Left cardiac atrium (tissue), 4 donors: ENCODE measurements around the gene HEMK1. TPM values are rescaled to one million over a fixed set of nuclear protein-coding genes. Genes with fewer than 3 reads are reported as not detected.

Source experiments
- ATAC-seq, 2 donors: fragments of 200-7000 bp; cut with Tn5 transposase; one replicate each; pipeline ENCODE4 v1.9.1; 2020; ENCODE audit warnings: mild to moderate bottlenecking in 2 of 2, moderate library complexity in 2 of 2
- DNase-seq: peaks from one replicate; pipeline ENCODE4 v3.0.0-alpha.2; 2020
- intact Hi-C, 2 donors: fragments of 100-400 bp; cut with DNase I; formaldehyde crosslinking; loops; one replicate each; pipeline versions ENCODE4 v1.14.1 to v1.15.1; 2022 to 2023
- long read RNA-seq: library from polyadenylated mRNA; unstranded; transcript quantifications from one replicate; pipeline ENCODE4 v2.0.0, GENCODE V29; 2021
- total RNA-seq, 2 donors: library from RNA; stranded (reverse); fragmentation: NEBNext Ultra II Directional; extraction: Animal tissue kit (Norgen Biotek cat#: 25700); gene quantifications; one replicate each; pipeline ENCODE4 v1.2.1, GENCODE V29; 2021
- donor health status: DM: no; HTN: yes; CAD: no.
- donor health status: DM: no; HTN: yes; CAD: no; lungs with severe emphysema.
- donor health status: DM: yes; HTN: yes; CAD: no.
- donor health status: Dilated cardiomyopathy.

Gene HEMK1
- total RNA-seq, result 10 to 100 TPM; 11.8 to 19.7 TPM
- long read RNA-seq, full-length matches to known transcripts, result 9 of 18 reads
- long read RNA-seq, partial matches to known transcripts, result 2 of 18 reads
- long read RNA-seq, other reads (novel, unspliced or antisense), result 7 of 18 reads

GRCh38 chr3:50568947-50569749, at the start of gene HEMK1:
TSS of gene HEMK1 (plus strand) at chr3:50569522. CDS start at chr3:50571105, 1,583 bp downstream.
- intact Hi-C loops, result no loop called here
- ATAC-seq (peak; percentile 89 to 90), DNase-seq (peak; percentile 99)

DNA sequence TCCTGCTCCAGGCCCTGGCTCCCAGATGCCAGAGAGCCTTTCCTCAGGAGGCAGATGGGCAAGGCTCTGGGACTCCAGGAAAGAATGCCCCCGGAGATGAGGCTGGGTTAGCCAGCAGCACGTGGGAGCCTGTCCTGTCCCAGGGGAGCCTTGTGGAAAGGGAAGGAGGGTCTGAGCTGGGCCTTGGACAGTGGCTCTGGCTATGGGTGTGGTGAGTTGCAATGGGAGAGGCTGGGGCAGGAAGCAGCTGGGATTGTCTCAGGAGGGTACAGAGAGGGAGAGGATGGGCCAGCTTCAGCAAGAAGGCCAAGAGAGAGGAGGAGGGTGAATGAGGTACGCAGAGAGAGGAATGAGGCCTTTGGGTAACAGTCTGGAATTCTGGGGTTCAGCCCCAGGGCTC, 48.5 kb upstream of the HEMK1 start:
- ATAC-seq, result no peak
- DNase-seq, result no peak
- intact Hi-C loops, result no loop called here

GRCh38 chr3:50521572-50521971, 47.8 kb upstream of the HEMK1 start:
- DNase-seq, result no peak
- intact Hi-C loops, result no loop called here

GRCh38 chr3:50523279-50523811, 46.0 kb upstream of the HEMK1 start:
- ATAC-seq (no peak), DNase-seq (no peak)
- intact Hi-C loops, result no loop called here

More at GRCh38 chr3:50521572-50521971, 47.8 kb upstream of the HEMK1 start:
- no peak for ATAC-seq

- ATAC-seq (no peak), DNase-seq (no peak)
- intact Hi-C loops, result no loop called here
Measured at GRCh38 chr3:50524746-50525145, 44.6 kb upstream of the HEMK1 start.

DNA sequence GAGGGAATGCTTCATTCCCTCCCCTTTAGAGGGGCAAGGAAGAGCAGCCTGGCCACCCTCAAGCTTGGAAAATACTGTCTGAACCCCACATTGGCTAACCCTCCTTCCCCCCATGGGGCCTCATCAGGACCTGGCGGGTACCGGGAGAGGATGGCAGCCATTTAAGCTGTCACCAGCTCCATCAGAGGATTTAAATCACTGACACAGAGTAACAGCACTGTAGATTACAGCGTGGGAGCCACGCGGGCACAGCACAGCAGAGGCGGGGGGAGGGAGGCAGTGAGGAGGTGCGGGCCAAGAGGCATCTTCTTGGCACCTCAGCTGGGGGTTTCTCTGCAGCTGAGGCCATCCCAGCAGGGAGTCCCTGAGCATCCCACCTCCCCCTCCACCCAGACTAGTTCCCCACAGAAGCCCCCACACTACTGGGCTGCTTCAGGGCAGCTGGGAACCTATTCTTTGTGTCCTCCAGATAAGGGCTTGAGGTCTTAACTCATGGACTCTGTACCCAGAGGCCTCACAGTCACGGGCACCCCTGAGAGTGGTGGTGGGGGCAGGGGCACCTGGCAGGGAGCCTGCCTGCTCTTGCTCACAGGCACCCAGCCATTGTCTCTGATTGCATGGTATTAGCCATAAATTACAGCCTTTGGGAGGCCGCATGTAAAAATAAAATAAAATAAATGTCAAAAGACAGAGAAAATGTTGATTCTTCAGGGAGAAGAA, 44.0 kb upstream of the HEMK1 start:
- no peak for ATAC-seq
- intact Hi-C loops, result no loop called here
- no peak for DNase-seq

GRCh38 chr3:50525987-50526386, 43.3 kb upstream of the HEMK1 start:
- ATAC-seq (peak; percentile 50 to 66), DNase-seq (peak; percentile 53)

DNA sequence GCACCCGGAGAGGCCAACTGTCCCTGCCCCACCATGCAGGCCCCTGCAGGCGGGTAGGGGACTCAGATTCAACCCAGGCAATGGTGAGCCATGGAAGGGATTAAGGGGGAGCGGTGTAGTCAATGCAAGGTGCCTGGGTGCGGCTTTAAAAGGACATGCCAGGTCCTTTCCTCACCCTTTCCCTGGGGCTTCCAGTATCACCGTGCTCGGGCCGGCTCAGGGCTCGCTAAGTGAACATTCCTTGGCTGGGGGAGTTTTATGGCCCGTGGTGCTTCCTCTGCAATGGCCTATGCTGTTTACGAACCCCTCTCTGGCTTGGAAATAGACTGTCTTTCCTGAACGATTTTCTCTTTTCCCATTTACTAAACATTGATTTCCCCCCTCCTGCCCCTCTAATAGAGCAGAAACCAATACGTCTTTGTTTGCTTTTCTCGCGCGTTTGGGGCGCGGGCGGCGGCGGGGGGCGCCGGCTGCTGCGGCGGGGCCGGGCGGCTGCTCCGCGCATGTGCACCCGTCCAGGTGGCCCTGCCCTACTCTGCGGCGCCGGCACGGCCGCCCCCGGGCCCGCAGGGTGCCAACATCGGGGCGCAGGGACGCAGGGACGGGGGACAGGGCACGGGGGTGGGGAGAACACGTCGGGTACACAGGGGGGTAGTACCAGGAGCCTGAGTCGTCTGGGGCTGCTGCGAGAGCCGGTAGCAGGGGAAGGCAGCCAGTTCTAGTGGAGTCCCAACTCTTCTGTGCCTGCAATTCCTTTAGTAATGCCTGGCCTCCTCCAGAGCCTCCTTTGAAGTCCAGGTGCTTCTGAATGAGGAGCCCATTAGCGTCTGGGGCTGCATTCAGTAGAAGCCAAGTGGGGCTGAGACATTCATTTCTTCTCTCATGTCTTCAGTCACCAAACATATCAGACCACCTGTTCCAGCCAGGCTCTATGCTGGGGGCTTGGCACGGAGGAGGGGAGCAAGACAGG, 39.0 kb upstream of the HEMK1 start:
- DNase-seq, result no peak
- intact Hi-C loops, result no loop called here
- peak in 1 of 2 donors; percentile 21 for ATAC-seq

More at GRCh38 chr3:50525987-50526386, 43.3 kb upstream of the HEMK1 start:
- intact Hi-C loops, result no loop called here

- intact Hi-C loops, result no loop called here
- ATAC-seq (no peak), DNase-seq (no peak)
Measured at GRCh38 chr3:50531201-50531600, 38.1 kb upstream of the HEMK1 start.

- no peak for ATAC-seq
- intact Hi-C loops, result no loop called here
- DNase-seq, result no peak
Measured at GRCh38 chr3:50532062-50532705, 37.1 kb upstream of the HEMK1 start.

GRCh38 chr3:50533316-50533715, 36.0 kb upstream of the HEMK1 start:
- intact Hi-C loops, result no loop called here
- no peak for ATAC-seq

GRCh38 chr3:50533807-50534461, 35.4 kb upstream of the HEMK1 start:
- DNase-seq (no peak), ATAC-seq (no peak)
- intact Hi-C loops, result no loop called here

More at GRCh38 chr3:50533316-50533715, 36.0 kb upstream of the HEMK1 start:
- no peak for DNase-seq

DNA sequence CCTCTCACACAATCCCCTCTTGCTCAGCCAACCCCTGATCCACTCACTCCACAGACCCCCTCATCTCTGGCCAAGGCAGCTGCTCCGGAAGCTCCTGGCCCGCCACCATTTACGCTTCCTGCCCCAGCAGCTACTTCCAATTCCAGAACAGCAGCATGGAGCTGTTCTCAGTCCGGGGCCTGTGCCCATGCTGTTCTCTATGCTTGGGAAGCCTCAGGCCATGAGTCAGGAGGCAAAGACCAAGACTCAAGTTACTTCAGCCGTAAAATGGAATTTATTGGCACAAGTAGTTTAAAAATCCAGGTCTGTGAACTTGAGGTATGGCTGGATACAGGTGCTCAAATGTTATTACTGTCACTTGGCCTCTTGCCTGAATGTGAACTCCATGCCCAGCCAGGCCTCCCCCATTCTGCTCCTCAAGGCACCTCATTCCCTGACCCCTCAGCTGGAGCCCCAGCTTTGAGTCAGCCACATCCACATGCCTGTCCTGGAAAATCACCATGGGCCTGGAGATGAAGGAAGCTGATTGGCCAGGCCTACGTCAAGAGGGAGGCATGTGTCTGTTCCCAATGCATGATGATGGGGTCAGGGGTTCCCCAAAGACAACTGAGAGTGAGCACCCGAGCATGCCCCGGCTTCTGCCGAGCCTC, 34.5 kb upstream of the HEMK1 start:
- ATAC-seq (no peak), DNase-seq (no peak)
- intact Hi-C loops, result no loop called here

DNA sequence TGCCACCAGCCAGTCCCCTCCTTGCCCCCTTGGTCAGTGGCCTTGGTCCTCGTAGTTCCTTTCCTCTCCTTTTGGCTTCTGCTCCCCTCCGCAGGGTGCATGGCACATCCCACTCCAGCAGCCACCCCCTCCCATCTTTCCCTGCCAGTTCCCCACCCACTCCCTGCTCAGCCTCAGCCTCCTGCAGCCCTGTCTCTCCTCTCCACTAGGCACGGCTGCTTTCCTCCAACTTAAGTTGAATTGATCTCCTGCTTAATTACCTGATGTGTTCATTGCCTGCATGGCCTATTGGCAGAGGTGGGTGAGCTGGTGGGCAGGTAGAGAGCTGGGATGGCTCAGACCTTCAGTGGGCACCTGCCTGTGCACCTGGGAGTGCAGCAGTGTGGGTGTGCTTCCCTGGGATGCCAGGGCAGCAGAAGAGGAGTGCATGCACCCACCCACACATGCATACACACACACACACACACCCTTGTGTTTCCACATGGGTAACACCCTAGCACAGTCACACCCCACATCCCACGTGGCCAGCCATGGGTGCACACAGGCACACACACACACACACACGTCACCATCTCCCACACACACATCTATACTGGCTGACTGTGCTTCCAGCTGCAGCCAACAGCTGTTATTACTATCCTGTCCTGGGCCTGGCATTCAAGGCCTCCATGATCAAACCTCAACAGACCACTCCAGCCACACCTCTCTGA, 32.7 kb upstream of the HEMK1 start:
- ATAC-seq (no peak), DNase-seq (no peak)
- intact Hi-C loops, result no loop called here

GRCh38 chr3:50537421-50538129, 31.7 kb upstream of the HEMK1 start:
- intact Hi-C loops, result no loop called here
- ATAC-seq (no peak), DNase-seq (no peak)
